ENCODE results near the gene CFAP221.

Gene CFAP221

DNA sequence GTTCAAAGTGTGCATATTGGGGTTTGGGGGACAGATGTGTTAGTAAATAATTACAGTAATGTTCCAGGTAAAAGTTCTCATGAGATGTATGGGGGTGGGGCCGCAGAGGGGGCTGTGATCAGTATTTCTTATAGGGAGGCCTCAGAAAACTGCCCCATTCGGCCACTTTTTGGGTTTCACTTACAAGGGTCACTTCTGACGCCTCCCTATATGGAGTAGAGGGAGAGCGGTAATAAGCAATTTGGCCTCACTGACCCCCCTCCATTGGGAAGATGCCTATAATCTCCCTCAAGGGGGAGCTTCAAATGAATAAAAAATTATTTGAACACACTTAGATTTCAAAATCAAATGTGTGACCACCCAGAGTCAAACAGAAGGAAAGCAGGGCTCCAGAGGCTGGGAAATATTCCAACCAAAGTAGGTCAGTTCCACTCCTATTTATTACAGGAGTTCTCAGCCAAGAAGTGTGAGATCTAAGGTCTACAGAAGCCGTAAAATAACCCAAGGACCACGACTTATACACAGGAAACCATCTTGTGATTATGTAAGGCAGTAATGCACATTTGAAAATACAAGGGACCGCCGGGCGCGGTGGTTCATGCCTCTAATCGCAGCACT is 22.7 kb upstream of the CFAP221 start:
- TF ChIP-seq, protein P1, sequence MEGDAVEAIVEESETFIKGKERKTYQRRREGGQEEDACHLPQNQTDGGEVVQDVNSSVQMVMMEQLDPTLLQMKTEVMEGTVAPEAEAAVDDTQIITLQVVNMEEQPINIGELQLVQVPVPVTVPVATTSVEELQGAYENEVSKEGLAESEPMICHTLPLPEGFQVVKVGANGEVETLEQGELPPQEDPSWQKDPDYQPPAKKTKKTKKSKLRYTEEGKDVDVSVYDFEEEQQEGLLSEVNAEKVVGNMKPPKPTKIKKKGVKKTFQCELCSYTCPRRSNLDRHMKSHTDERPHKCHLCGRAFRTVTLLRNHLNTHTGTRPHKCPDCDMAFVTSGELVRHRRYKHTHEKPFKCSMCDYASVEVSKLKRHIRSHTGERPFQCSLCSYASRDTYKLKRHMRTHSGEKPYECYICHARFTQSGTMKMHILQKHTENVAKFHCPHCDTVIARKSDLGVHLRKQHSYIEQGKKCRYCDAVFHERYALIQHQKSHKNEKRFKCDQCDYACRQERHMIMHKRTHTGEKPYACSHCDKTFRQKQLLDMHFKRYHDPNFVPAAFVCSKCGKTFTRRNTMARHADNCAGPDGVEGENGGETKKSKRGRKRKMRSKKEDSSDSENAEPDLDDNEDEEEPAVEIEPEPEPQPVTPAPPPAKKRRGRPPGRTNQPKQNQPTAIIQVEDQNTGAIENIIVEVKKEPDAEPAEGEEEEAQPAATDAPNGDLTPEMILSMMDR (IDR thresholded peaks at IDR 0.05; ENCODE audit: control extremely low read depth, extremely low read depth, low read depth, missing control alignments): no peak
- POLR2A ChIA-PET: no interaction called here
- CTCF ChIA-PET: no interaction called here
- no peak for DNase-seq (ENCODE audit: extremely low spot score)

DNA sequence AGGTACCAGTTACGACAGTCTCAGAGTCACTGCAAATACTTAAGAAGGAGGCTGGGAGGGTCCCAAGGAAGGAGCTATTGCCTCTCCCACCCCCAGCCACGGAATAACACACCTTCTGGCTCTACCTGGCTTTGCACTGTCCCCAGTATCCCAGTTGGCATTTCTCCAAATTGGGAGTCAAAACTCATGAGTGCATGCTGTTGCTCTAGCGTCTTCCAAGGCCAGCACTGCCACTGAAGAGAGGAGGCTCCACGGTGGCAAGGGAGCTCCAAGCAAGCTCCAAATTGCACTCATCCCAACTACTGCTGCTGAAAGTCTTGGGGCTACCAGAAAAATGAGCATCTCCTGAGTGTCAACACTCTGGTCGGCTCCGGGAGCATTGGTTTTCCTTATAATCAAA is 21.6 kb upstream of the CFAP221 start:
- no peak for DNase-seq (ENCODE audit: extremely low spot score)
- ChIA-PET POLR2A (no interaction called here), CTCF (no interaction called here)
- TF ChIP-seq, protein P1 (IDR thresholded peaks at IDR 0.05; ENCODE audit: control extremely low read depth, extremely low read depth, low read depth, missing control alignments): no peak

DNA sequence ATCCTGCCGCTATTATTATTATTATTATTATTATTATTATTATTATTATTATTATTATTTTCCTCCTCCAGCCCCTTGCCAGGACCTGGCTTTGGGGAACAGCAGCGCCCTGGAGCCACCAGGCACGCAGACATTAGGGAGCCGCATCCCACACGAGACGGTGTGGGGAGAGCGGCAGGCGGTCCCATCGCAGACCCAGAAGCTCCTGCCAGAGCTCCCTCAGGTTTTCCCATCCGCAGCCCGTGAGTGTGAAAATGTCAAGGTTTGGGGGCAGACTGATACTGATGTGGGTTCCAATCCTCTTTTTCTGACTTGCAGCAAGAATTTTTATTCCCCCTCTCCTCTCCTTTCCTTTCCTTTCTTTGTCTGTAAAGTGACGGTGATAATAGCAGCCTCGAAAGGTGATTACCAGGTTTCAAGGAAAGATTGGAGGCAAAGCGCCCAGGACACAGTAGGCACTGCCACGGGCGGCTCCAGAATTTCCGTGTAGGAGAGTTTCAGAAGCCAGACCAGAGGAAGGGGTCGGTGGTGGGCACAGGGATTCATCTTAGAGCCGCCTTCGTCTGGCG is 20.8 kb upstream of the CFAP221 start:
- CTCF ChIA-PET: no interaction called here
- DNase-seq (ENCODE audit: extremely low spot score): no peak
- POLR2A ChIA-PET: no interaction called here
- TF ChIP-seq, protein P1 (IDR thresholded peaks at IDR 0.05; ENCODE audit: control extremely low read depth, extremely low read depth, low read depth, missing control alignments): no peak

DNA sequence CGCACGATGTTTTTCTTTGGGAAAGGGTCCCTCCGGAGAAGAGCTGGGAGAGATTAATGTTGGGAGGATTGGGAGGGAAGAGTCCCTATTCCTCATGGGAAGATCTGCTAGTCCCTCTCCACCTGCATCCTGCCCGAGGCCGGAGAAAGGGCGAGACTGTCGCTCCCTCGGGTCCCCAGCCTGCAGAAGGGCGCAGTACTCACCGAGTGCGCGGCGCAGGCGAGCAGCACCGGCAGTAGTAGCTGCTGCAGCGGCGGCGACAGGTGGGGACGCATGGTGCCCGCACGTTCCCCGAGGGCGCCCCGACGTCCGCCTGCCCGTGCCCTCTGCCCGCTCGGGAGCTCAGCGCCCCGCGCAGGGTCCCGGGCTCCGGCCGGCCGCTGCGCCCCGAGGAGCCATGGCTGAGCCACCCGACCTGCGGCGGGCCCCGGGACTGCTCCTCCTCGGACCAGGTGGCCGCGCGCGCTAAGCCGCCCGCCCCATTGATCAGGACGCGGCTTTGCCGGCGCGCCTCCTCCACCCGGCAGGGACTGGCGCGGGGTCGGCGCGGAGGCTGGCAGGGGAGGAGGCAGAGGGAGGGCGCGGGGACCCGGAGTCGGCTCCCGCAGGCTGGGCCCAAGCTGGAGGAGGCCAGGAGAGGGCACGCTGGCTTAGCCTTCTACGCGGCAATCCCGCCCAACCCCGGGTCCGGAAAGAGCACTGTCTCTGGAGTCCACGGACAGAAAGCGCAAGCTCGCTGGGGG is 20.1 kb upstream of the CFAP221 start, which contains the start of gene SCTR:
Gene SCTR, minus strand, starts transcription at position 532 of the 743 bp plus-strand sequence. Its CDS starts 257 bp downstream, at position 275.
- POLR2A ChIA-PET: no interaction called here
- CTCF ChIA-PET: no interaction called here
- DNase-seq (ENCODE audit: extremely low spot score): no peak
- TF ChIP-seq, protein P1 (IDR thresholded peaks at IDR 0.05; ENCODE audit: control extremely low read depth, extremely low read depth, low read depth, missing control alignments): no peak

DNA sequence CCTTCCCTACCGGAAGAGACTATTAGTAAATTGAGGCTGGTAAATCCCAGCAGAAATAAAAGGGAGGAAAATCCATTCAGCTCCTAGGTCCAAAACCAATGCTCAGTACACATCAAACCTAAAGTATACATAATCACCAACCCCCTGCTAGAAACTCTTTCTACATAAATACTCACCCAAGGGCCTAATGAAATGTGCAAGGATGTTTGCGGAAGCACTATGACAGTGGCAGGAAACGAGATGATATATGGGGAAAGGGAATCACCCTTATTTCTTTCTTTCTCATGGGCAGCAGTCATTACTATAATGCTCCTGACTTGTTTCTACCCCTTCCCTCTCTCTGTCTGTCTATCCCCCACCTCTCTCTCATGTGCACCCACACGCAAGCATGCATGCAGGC is 18.6 kb upstream of the CFAP221 start:
- POLR2A ChIA-PET: no interaction called here
- DNase-seq (ENCODE audit: extremely low spot score): no peak
- TF ChIP-seq, protein P1 (IDR thresholded peaks at IDR 0.05; ENCODE audit: control extremely low read depth, extremely low read depth, low read depth, missing control alignments): no peak
- CTCF ChIA-PET: no interaction called here

DNA sequence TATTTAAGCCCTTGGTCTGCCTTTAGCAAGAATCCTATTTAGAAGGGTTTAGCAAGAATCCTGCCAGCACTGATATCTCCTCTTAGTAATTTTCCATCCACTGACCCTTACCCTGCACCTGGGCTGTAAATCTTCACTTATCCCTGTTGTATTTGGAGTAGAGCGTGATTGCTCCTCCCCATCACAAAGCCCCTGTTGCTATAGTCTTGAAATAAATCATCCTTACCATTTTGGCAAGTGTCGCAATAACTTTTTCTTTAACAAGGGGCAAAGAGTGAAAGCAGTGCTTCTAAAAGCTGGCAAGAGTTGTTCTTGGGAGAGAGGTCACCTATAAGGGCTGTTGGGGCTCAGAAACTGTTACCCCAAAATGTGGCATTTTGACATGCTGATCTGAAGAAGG is 16.2 kb upstream of the CFAP221 start:
- DNase-seq (ENCODE audit: extremely low spot score): no peak
- TF ChIP-seq, protein P1 (IDR thresholded peaks at IDR 0.05; ENCODE audit: control extremely low read depth, extremely low read depth, low read depth, missing control alignments): no peak
- POLR2A ChIA-PET: no interaction called here
- CTCF ChIA-PET: no interaction called here
